C4-2B (cell line): ENCODE measurements around the gene TMEFF2.

ENCODE experiments used
- H3K27ac ChIP-seq: fragments of 450-650 bp; 2 replicates; pipeline ENCODE4 v1.5.1; 2017
- ZFX ChIP-seq: fragments of 450-650 bp; IDR thresholded peaks from 2 replicates; pipeline ENCODE4 v1.6.1; 2017
- TF ChIP-seq, protein P1 (sequence below): fragments of 450-650 bp; conservative IDR thresholded peaks from 2 replicates; pipeline ENCODE4 v1.5.1; 2017; ENCODE audit warnings: mild to moderate bottlenecking

Gene TMEFF2

DNA sequence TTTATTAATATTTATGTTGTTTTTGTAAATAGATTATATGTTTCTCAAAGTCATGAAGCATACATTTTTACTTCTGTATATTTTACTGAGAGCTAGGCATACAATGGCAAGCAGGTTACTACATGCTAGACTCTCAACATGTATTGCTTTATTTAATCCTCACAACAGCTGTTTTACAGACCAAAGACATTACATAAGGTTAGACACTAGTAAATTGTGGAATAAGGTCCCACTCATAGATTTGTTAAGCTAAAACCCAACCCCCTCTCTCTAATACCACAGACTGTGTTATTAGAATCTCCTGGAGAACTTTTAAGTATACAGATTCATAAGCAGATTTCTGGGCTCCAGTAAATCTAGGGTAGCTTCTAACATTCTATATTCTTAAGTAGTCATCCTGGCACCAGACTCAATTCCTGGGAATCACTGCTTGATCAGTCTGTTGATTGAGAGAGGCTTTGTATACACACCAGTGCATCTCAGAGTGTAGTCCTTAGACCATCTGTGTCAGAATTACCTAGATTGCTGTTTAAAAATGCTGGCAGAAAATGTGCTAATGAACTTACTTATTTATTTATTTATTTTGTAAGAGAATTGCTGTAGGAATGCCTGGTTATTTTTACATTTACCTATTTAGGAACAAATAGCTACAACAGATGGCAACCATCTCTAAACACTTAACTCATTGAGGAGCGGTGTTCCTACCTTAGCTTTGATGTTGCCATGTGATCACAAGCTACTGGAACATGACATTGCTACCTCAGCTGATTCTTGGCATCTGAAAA lies 194.3 kb downstream of the TMEFF2 start:
- no peak overlapping the region for H3K27ac ChIP-seq
- no peak for TF ChIP-seq ZFX
- TF ChIP-seq, protein P1, sequence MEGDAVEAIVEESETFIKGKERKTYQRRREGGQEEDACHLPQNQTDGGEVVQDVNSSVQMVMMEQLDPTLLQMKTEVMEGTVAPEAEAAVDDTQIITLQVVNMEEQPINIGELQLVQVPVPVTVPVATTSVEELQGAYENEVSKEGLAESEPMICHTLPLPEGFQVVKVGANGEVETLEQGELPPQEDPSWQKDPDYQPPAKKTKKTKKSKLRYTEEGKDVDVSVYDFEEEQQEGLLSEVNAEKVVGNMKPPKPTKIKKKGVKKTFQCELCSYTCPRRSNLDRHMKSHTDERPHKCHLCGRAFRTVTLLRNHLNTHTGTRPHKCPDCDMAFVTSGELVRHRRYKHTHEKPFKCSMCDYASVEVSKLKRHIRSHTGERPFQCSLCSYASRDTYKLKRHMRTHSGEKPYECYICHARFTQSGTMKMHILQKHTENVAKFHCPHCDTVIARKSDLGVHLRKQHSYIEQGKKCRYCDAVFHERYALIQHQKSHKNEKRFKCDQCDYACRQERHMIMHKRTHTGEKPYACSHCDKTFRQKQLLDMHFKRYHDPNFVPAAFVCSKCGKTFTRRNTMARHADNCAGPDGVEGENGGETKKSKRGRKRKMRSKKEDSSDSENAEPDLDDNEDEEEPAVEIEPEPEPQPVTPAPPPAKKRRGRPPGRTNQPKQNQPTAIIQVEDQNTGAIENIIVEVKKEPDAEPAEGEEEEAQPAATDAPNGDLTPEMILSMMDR = no peak

DNA sequence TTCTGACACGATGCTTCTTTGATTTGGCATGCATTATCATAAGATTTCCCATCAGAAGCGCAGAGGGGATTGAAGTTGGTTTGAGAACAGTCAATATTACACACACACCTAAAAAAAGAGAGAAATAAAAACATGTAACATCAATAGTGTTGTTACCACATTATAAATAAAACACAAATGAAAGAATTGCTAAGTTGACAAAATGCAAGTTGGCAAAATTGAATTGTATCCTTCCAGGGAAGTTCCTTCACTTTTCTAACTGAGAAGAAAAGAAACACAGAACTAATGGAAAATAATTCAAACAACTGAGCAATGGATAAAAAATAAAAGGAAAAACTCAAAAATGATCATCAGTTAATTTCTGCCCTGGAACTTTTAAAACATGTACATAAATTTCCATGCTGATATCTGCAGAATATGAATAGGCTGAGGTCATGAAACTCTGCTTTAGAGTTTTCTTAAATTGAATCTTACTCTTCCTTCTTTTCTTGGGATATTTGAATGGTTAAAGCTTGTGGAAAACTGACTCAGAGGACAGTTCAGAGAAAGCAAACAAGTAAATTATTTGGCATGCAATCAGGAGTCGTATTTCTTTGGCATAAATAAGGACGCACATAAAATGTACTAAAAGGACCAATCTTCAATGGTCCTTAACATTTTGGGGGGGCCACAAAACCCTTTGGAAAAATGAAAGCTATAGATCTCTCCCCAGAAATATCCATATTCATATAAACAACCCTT lies 195.5 kb downstream of the TMEFF2 start:
- H3K27ac ChIP-seq = no peak overlapping the region
- TF ChIP-seq, protein P1 = no peak
- no peak for TF ChIP-seq ZFX

DNA sequence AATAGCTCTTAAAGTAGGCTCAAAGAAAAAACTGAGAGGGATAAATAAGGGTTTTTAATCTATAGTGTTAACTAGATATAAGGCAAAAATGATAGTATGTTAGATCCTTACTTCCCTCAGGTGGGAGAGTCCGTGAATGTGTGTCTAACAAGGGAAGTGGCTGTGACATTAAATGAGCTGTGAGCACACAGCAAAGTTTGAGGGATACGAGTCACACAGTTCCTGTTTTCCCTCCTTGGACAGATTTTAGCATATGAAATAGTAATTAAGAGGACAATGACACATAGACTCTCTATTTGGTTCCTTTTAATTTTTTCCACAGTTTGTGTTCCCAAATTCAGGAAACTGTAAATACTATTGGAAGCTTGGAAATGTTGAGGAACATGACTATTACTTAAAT lies 199.4 kb downstream of the TMEFF2 start:
- TF ChIP-seq ZFX = no peak
- TF ChIP-seq, protein P1 = no peak
- H3K27ac ChIP-seq = no peak overlapping the region

DNA sequence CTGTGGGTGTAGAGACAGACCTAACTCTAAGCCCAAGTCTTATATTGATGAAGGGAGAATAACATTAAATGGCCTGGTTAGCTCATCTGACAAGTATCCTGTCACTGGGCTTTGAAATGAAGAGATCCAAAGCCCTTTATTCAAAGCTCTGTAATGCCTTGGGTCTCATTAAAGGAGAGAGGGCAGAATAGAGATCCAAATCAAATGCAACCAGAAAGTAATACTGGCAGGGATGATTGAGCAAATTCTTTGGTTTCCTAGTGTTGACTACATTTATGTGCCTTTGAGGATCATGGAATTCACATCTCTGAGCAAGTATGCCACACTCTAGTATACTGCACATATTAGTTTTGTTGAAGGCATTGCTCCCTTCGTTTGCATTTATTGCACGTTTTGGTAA lies 200.0 kb downstream of the TMEFF2 start:
- no peak for TF ChIP-seq ZFX
- TF ChIP-seq, protein P1 = no peak
- H3K27ac ChIP-seq = no peak overlapping the region

DNA sequence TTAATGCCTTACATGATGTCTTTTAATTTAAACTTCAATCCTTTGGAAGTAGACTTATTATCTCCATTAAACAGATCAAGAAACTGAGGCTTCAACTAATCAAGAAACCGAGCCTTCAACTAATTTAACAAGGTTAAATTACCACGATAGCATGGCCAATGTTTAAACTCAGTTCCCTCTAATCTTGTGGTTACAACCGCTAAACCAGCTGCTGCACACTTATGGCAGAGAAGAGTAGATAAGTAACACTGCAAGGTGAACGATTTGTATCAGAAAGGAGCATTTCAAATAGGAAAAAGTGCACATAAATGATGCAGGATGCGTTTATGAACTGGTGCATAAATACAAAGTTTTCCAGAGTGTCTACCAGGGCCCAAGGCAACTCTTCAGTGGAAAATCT lies 203.3 kb downstream of the TMEFF2 start:
- H3K27ac ChIP-seq = no peak overlapping the region
- no peak for TF ChIP-seq ZFX
- TF ChIP-seq, protein P1 = no peak

DNA sequence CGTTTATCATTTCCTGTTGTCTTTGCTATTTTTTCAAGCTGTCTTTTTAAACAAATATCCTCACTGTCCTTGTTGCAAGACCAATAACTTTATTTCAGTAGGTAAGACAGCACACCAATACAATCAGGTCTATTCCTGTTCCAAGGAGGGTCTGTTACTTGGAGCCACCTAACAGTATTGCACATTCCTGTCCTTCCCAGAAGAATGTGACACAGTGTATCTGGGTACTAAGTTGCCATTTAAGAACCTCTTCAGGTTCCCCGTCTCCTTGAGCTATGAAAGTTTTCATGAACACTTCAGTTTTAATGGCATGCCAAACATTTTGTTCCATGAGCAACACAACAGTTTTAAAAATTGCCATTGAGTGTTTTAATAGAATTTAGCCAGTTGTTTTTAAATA lies 209.0 kb downstream of the TMEFF2 start:
- H3K27ac ChIP-seq = no peak overlapping the region
- TF ChIP-seq, protein P1 = no peak
- TF ChIP-seq ZFX = no peak

DNA sequence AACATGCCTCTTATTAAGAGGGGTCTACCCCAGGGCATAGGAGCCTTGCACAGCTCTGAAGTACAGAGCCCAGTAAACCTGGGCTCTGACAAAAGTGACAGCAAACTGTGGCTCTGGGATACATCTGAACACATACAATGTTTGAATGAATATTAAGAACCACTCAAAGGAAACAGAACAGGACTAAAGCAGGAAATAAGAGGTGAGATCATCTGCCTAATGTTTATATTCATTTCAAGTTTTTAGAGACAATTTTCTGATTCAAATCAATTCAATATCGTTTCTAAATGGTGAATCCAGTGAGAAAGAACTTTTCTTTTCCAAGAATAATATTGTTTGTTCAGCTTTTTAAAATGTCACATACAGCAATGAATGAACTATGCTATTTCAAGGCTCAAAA lies 211.1 kb downstream of the TMEFF2 start:
- no peak overlapping the region for H3K27ac ChIP-seq
- TF ChIP-seq, protein P1 = no peak
- TF ChIP-seq ZFX = no peak
